HL-60 (cell line): ENCODE results near the gene DOLK.

Experiments
- DNase-seq, 2 experiments: peaks; one replicate each; pipeline ENCODE4 v3.0.0-alpha.2; 2010 to 2020; ENCODE audit warnings: low read depth in 1 of 2, low spot score in 1 of 2
- H3K27ac ChIP-seq: fragments of 250-450 bp; sonication (Bioruptor Pico); replicated peaks from 2 replicates; pipeline ENCODE4 v1.5.1; 2020; ENCODE audit warnings: mild to moderate bottlenecking, moderate library complexity
- H3K27me3 ChIP-seq: fragments of 250-450 bp; sonication (Bioruptor Pico); 2 replicates; pipeline ENCODE4 v1.5.1; 2021; ENCODE audit warnings: mild to moderate bottlenecking, moderate library complexity; ENCODE audit not compliant: insufficient read depth, poor library complexity, severe bottlenecking
- H3K4me3 ChIP-seq: replicated peaks from 2 replicates; pipeline ENCODE4 v1.5.1; 2011; ENCODE audit warnings: mild to moderate bottlenecking, control low read depth, low read length; ENCODE audit not compliant: insufficient read depth
- CTCF ChIP-seq: IDR thresholded peaks from one replicate; pipeline ENCODE4 v1.5.1; 2011; ENCODE audit warnings: low read length, control low read depth, inconsistent platforms; ENCODE audit not compliant: insufficient read depth
- GABPA ChIP-seq: IDR thresholded peaks from 2 replicates; pipeline ENCODE4 v1.6.1; 2012; ENCODE audit warnings: low read depth
- POLR2AphosphoS5 ChIP-seq: IDR thresholded peaks from 2 replicates; pipeline ENCODE4 v1.6.1; 2012; ENCODE audit warnings: low read depth
- REST ChIP-seq: IDR thresholded peaks from 2 replicates; pipeline ENCODE4 v1.6.1; 2012; ENCODE audit warnings: low read depth; ENCODE audit not compliant: insufficient replicate concordance
- SPI1 ChIP-seq: IDR thresholded peaks from 2 replicates; pipeline ENCODE4 v1.6.1; 2012; ENCODE audit warnings: low read depth, mild to moderate bottlenecking, borderline replicate concordance

The DOLK gene

DNA sequence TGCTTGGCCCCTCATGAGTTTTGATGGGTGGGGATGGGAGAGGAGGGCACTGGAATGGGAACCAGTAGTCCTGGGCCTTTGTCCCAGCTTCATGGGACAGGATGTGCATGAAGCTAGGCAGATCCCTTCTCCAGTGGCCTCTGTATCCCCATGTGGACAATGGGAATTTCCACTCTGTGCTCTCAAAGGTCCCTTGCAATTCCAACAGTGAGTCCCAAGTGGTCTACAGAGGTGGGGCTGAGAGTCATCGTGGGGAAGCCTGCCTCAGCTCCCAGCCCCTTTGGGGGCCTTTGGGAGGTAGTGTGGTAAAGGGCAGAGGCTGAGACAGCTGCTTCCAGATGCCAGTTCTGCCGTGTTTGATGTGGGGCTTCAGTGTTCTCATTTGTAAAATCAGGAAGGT is 28.5 kb downstream of the DOLK start:
- H3K4me3 ChIP-seq = no peak overlapping the region
- no peak for DNase-seq
- no peak overlapping the region for H3K27ac ChIP-seq
- TF ChIP-seq POLR2AphosphoS5 (no peak), GABPA (no peak), REST (no peak), SPI1 (no peak), CTCF (no peak)
- H3K27me3 ChIP-seq = no peaks in the 10 kb centered on the region

GRCh38 chr9:128917151-128917849 is 30.1 kb downstream of the DOLK start:
- TF ChIP-seq GABPA (no peak), CTCF (no peak), POLR2AphosphoS5 (no peak), SPI1 (no peak), REST (no peak)
- DNase-seq = no peak
- Histone ChIP-seq H3K27me3 (no peaks in the 10 kb centered on the region), H3K27ac (no peak overlapping the region), H3K4me3 (no peak overlapping the region)

DNA sequence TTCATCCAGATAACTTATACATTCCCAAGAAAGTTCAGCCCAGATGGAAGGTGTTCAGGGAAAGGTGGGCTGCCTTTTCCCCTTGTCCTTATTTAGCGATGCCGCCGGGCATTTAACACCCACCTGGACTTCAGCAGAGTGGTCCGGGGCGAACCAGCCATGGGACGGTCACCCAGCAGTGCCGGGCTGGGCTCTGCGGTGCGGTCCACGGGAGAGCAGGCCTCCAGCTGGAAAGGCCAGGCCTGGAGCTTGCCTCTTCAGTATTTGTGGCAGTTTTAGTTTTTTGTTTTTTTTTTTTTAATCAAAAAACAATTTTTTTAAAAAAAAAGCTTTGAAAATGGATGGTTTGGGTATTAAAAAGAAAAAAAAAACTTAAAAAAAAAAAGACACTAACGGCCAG is 30.7 kb downstream of the DOLK start:
- no peak for DNase-seq
- H3K27me3 ChIP-seq = no peaks in the 10 kb centered on the region
- TF ChIP-seq REST (no peak), SPI1 (no peak), GABPA (no peak), CTCF (no peak), POLR2AphosphoS5 (no peak)
- H3K4me3 ChIP-seq = no peak overlapping the region
- no peak overlapping the region for H3K27ac ChIP-seq
